Breast epithelium (tissue), 3 donors: ENCODE results near the gene ZNF789.
"Not testable (repeated sequence)": the region's sequence is repeated elsewhere in the genome, so short reads cannot be mapped to it uniquely, and the experiment has no call there.

Source experiments
- CTCF ChIP-seq, 3 donors: fragments of 450-650 bp; IDR thresholded peaks; one replicate each; pipeline ENCODE4 v1.5.1; 2016 to 2017; ENCODE audit warnings: antibody characterized with exemption in 3 of 3, mild to moderate bottlenecking in 3 of 3, moderate library complexity in 3 of 3
- POLR2A ChIP-seq: fragments of 450-650 bp; IDR thresholded peaks from one replicate; pipeline ENCODE4 v1.6.1; 2016; ENCODE audit warnings: antibody characterized with exemption, mild to moderate bottlenecking, moderate library complexity
- POLR2AphosphoS5 ChIP-seq, 3 donors: sonication (generic); formaldehyde crosslinking; IDR thresholded peaks; one replicate each; pipeline ENCODE4 v1.6.1; 2017; ENCODE audit warnings: antibody characterized with exemption in 3 of 3

GRCh38 chr7:99431756-99432540 is 40.7 kb upstream of the ZNF789 start:
- TF ChIP-seq CTCF (IDR thresholded peaks at IDR 0.05); POLR2AphosphoS5 (IDR thresholded peaks at IDR 0.05); POLR2A: not testable (repeated sequence)
